GM18508 (cell line): ENCODE data around the gene CEMIP.

Source experiments
- ATAC-seq: cut with Tn5 transposase; IDR thresholded peaks from one replicate; pipeline ENCODE4 v1.9.1; 2021; ENCODE audit warnings: moderate number of reproducible peaks; ENCODE audit not compliant: insufficient read depth, unreplicated experiment

CEMIP gene

GRCh38 chr15:80967451-80967850 lies 188.3 kb downstream of the CEMIP start:
- ATAC-seq = no peak

- ATAC-seq = no peak
Observed at GRCh38 chr15:80967991-80968510, 188.9 kb downstream of the CEMIP start.

DNA sequence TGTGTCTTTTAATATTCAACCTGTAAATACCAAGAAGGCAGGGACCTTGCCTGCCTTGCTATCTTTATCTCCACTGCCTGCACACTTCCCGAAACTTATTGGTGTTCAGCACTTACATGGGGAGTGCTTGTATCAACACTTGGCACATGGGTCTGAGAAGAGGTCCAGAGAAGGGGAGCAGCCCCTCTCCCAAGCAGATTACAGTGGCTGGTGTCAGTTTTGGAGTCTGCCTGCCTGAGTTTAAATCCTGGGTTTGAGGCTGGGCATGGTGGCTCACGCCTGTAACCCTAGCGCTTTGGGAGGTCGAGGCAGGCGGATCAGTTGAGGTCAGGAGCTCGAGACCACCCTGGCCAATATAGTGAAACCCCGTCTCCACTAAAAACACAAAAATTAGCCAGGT lies 190.1 kb downstream of the CEMIP start:
- ATAC-seq = no peak

DNA sequence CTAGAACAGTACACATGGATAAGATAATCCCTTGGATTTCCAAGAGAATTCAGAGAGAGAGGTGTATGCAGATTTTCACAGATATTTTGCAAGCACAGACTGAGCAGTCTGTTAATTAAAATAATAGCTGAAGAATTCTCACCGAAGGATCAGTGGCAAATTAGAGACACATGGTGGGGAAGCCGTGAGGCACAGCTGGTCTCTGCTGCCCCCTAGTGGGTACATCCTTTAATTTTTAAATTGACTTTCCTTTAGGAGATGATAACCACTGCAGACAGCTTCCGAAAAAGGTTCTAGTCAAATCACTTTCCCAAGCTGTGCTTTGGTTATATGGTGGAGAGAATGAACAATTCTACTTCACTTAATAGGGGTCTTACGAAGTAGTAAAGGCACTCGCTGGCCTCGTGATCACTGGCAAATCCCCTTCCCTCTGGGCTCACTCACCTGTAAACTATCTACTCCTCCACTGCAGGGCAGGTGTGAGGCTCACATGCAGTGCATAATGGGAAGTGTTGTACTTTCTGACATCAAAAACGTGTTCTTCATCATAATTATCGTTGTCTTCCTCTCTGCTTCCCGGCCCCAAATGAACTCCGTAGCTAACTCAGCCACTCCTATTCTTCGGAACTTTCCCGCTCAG lies 191.0 kb downstream of the CEMIP start:
- ATAC-seq = no peak

DNA sequence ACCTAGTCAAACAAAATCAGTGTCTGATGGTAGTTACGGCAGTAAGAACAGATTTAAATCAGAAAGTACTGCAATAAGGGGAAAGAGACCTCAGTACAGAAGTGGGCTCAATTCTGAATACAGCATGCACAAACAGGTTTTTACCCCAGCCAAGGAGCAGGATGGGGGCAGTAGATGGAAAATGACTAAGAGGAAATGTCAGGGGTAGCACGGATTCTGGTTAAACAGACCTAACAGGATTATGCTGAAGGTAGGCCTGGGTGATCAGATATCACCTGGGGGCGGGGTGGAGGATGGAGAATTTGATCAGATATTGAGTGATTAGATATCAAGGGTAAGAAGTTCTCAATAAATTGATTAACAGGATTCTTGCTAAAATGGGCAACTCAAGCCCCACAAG lies 191.5 kb downstream of the CEMIP start:
- no peak for ATAC-seq

- ATAC-seq = no peak
Observed at GRCh38 chr15:80971143-80971542, 192.0 kb downstream of the CEMIP start.

GRCh38 chr15:80972276-80972675 lies 193.1 kb downstream of the CEMIP start:
- ATAC-seq = no peak

DNA sequence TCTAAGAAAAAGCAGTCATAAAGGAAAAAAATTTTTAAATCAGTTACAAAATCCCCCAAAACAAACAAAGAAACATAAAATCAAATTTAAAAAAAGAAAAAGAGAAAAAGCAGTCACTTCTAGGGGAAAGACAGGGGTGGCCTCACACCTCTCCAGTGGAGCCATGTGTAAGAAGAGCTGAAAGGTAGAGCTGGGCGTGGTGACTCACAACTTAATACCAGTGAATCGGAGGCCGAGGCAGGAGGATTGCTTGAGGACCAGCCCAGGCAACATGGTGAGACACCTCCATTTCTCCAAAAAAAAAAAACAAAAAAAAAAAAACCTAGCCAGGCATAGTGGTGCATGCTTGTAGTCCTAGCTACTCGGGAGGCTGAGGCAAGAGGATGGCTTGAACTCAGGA lies 195.7 kb downstream of the CEMIP start:
- no peak for ATAC-seq

DNA sequence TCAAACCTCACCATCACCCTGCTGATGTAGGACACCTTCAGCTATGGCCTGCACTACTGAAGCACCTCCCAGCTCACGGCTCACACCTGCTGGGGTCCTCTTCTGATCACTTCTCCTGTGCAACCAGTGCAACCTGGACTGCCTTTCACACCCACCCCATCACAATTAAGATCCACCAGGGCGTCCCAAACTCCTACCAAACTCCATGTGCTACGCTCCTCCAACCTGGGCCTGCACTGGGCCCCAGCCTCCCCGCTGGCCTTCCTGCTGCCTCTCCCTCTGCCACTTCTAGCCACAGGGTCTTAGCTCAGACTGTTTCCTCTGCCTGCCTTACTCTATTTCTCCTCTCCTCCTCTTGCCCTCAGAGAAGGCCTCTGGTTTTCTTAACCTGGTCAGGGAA lies 197.7 kb downstream of the CEMIP start:
- no peak for ATAC-seq

- no peak for ATAC-seq
Observed at GRCh38 chr15:80977627-80978036, 198.5 kb downstream of the CEMIP start.

- no peak for ATAC-seq
Observed at GRCh38 chr15:80978685-80979329, 199.6 kb downstream of the CEMIP start.

DNA sequence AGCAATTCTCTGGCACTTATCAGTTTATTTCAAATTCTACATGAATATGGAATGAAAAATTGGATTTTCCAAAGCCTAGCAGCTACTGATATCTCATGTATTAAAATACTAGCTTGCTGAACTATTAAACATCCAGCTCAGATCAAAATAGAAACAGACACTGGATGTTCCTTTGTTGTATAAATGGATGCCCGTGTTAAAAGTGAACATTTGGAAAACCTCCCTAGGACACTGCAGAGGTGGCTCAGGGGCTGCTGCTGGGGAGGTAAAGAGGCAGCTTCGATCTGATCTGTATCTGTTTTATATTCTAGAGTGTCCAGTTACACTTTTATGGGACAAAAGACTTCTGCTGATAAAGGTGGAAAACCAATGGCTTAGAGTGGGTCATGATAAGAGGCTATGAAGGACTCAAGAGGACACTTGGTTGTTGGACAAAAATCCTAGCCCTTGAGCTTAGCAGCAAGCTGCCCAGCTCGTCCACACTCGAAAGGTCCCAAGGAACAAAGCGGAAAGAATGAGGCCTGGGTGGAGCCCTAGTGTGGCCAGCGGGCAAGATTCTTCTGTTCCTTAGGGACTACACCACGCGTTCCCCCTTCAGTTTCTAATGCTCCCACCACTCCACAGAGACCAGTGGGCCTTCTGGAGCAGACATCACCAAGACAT lies 200.5 kb downstream of the CEMIP start:
- ATAC-seq = no peak

DNA sequence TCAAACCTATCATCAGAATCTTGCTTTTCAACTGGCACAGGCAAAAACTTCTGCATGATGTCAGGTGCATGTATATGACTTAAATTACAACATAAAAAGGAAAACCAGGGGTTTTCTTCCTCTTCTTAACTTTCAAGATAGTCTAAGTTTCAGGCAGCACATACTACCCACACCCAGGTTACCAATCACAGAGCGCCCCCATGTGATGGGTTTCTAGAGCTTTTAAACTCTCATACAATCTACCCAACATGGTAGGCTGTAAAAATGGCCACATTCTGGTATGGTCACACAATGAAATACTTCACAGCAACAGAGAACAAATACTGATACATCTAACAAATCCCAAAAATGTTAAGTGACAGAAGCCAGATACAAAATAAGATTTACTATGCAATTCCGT lies 203.0 kb downstream of the CEMIP start:
- ATAC-seq = no peak

- ATAC-seq = no peak
Observed at GRCh38 chr15:80982839-80983238, 203.7 kb downstream of the CEMIP start.

DNA sequence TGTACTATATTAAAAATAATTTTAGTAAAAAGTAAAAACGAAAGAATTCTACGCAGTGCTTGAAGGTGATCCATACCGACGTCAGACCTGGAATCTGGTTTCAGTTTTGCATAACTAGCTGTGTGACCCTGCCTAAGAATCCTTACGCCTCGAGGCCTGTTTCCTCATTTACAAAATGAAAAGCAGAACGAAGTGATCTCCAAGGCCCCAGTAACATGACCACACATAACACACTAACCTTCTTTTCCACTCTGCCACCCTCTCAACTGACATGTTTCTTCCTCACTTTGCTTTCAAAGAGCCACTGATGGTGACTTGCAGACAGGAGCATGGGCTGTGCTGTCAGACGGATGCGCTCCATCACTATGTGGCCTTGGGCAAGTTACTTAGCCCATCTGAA lies 205.7 kb downstream of the CEMIP start:
- ATAC-seq = no peak

- no peak for ATAC-seq
Observed at GRCh38 chr15:80985981-80986380, 206.8 kb downstream of the CEMIP start.

- ATAC-seq = no peak
Observed at GRCh38 chr15:80986487-80986886, 207.3 kb downstream of the CEMIP start.

- ATAC-seq = no peak
Observed at GRCh38 chr15:80988148-80988796, 209.1 kb downstream of the CEMIP start.

DNA sequence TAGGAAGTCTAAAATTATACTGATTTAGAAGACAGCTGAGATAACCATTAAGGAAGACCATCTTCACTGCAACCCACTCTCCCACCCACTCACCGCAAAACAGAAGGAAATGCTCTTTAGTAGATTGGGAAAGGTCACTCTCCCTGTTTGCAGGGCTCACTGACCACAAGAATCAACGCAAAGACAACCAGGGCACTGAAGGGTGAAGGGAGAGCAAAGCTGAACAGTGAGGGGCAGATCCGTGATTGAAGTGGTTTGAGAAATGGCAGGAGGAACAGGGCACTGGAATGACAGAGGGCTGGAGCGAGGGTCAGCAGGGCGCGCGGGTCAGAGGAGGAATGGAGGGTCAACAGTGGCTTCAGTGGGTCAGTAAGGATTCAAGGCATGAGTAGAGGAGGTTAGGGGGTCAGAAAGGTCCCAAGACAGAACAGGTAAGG lies 209.9 kb downstream of the CEMIP start:
- peak; percentile 4 for ATAC-seq

GRCh38 chr15:80989518-80990478 lies 210.6 kb downstream of the CEMIP start, which contains the start of gene MESD:
Gene MESD (minus strand): TSS chr15:80989819. CDS start chr15:80989791, 28 bp downstream.
- ATAC-seq = peak; percentile 65
